Measurements from ENCODE around the gene NACC2. TPM values are rescaled to one million over a fixed set of nuclear protein-coding genes. Genes with fewer than 3 reads are reported as not detected.

The NACC2 gene
- total and polyA plus RNA-seq, 9 of the 15 experiments (the other 6 are each of a cell fraction or from before 2014, with no cell fraction given): 0.70 to 25.1 (median 5.6) TPM

DNA sequence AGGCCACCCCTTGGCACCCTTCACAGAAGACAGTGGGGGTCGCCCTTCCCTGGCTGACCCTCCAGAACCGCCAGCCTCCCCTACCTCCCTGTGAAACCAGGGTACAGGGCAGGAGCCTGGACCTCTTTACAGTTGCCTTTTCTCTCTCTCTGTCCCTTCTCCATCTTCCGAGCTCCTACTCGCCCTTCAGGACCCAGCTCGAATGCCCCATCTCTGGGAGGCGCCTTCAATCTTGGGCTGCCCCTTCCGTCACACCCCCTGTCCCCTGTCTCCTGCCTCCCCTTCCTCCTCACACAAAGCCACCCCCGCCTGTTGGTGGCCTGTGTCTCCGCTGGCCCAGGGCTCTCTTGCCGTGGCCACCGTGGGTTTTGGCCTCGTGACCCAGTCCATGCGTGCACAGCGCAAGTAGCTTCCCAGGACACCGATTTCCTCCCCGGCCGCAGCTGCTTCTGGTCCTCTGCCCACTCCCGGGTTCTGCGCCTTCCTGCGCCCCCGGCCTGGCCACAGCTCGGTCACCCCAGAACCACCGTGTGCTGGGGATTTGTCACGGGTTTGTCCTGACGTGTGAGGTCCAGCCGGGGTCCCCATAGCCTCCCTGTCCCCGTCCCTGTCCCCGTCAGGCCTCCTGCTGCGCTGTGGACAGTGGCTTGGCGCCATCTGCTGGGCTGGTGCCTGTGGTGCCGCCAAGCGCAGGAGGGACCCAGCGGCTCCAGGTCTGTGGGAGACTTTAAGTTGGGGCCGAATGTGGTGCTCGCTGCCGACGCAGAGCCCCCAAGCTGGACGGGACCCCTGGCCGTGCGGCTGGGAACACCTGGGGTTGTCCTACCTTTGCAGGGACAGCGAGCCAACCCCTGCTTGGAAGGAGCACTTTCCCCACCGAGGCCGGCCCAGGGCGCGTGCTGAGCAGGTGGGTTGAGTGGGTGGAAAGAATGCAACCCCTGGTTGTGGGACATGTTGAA lies 27.6 kb upstream of the NACC2 start (continued):
- TF ChIP-seq, protein P1, sequence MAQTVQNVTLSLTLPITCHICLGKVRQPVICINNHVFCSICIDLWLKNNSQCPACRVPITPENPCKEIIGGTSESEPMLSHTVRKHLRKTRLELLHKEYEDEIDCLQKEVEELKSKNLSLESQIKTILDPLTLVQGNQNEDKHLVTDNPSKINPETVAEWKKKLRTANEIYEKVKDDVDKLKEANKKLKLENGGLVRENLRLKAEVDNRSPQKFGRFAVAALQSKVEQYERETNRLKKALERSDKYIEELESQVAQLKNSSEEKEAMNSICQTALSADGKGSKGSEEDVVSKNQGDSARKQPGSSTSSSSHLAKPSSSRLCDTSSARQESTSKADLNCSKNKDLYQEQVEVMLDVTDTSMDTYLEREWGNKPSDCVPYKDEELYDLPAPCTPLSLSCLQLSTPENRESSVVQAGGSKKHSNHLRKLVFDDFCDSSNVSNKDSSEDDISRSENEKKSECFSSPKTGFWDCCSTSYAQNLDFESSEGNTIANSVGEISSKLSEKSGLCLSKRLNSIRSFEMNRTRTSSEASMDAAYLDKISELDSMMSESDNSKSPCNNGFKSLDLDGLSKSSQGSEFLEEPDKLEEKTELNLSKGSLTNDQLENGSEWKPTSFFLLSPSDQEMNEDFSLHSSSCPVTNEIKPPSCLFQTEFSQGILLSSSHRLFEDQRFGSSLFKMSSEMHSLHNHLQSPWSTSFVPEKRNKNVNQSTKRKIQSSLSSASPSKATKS (CRISPR knock-in tag; IDR thresholded peaks at IDR 0.05): no peak
- no peak for TF ChIP-seq ARHGAP35 (IDR thresholded peaks at IDR 0.05; ENCODE audit: partially characterized antibody)
- TF ChIP-seq, protein P2, sequence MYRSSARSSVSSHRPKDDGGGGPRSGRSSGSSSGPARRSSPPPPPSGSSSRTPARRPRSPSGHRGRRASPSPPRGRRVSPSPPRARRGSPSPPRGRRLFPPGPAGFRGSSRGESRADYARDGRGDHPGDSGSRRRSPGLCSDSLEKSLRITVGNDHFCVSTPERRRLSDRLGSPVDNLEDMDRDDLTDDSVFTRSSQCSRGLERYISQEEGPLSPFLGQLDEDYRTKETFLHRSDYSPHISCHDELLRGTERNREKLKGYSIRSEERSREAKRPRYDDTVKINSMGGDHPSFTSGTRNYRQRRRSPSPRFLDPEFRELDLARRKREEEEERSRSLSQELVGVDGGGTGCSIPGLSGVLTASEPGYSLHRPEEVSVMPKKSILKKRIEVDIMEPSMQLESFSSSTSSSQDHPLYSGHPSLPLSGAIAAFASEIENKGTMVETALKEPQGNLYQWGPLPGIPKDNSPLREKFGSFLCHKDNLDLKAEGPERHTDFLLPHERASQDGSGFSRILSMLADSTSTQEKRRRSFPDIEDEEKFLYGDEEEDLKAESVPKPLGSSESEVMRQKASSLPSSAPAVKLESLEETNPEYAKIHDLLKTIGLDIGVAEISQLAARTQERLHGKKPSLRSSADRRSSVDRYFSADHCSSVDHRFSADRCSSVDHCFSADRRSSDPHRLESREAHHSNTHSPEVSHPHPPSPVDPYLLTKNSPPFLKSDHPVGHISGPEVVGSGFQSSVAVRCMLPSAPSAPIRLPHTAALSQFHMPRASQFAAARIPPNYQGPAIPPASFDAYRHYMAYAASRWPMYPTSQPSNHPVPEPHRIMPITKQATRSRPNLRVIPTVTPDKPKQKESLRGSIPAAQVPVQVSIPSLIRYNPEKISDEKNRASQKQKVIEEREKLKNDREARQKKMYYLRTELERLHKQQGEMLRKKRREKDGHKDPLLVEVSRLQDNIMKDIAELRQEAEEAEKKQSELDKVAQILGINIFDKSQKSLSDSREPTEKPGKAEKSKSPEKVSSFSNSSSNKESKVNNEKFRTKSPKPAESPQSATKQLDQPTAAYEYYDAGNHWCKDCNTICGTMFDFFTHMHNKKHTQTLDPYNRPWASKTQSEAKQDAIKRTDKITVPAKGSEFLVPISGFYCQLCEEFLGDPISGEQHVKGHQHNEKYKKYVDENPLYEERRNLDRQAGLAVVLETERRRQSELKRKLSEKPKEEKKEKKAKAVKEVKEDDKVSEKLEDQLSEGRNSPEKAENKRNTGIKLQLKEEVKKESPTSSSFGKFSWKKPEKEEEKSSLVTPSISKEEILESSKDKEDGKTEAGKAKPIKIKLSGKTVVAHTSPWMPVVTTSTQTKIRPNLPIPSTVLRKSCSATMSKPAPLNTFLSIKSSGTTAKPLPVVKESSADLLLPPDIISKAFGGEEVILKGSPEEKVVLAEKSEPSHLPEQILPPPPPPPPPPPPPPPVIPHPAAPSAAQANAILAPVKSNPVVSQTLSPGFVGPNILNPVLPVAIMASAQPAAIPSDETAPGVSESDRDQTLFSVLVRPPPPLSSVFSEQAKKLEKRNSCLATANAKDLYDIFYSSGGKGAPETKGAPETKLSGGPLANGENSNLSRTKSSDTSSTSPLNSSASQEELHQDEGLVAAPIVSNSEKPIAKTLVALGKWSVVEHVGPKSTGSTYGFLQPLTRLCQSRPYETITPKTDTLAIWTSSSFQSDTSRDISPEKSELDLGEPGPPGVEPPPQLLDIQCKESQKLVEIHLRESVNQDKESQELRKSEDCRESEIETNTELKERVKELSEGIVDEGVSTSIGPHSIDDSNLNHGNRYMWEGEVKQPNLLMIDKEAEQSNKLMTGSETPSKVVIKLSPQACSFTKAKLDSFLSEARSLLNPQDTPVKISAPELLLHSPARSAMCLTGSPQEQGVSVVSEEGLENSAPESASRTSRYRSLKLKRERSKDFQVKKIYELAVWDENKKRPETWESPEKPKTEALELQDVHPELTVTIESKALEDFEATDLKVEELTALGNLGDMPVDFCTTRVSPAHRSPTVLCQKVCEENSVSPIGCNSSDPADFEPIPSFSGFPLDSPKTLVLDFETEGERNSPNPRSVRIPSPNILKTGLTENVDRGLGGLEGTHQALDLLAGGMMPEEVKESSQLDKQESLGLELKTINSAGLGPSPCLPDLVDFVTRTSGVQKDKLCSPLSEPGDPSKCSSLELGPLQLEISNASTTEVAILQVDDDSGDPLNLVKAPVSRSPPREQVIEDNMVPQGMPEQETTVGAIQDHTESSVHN (IDR thresholded peaks at IDR 0.05; ENCODE audit: borderline replicate concordance in 1 of 2, low read depth in 1 of 2): no peak
- no peak for TF ChIP-seq EWSR1 (IDR thresholded peaks at IDR 0.05; ENCODE audit: borderline replicate concordance, low read depth, partially characterized antibody)
- TF ChIP-seq NONO (IDR thresholded peaks at IDR 0.05; ENCODE audit: low read depth in 2 of 2, low read length in 1 of 2): peak in 1 of 2 experiments; percentile 57; a peak in 1 of 4 replicates
- TF ChIP-seq, protein P3, sequence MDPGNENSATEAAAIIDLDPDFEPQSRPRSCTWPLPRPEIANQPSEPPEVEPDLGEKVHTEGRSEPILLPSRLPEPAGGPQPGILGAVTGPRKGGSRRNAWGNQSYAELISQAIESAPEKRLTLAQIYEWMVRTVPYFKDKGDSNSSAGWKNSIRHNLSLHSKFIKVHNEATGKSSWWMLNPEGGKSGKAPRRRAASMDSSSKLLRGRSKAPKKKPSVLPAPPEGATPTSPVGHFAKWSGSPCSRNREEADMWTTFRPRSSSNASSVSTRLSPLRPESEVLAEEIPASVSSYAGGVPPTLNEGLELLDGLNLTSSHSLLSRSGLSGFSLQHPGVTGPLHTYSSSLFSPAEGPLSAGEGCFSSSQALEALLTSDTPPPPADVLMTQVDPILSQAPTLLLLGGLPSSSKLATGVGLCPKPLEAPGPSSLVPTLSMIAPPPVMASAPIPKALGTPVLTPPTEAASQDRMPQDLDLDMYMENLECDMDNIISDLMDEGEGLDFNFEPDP (CRISPR knock-in tag; IDR thresholded peaks at IDR 0.05): no peak
- TF ChIP-seq PRMT5 (CRISPR knock-in tag; IDR thresholded peaks at IDR 0.05): no peak
- no peak for TF ChIP-seq NCOA4 (IDR thresholded peaks at IDR 0.05; ENCODE audit: partially characterized antibody)
- TF ChIP-seq ZNF274 (IDR thresholded peaks at IDR 0.05; ENCODE audit: borderline replicate concordance, low read depth, low read length): no peak
- TF ChIP-seq MBD2 (IDR thresholded peaks at IDR 0.05; ENCODE audit: borderline replicate concordance, low read depth): no peak
- TF ChIP-seq TBL1XR1 (IDR thresholded peaks at IDR 0.05; ENCODE audit: low read length in 2 of 2): no peak
- TF ChIP-seq, protein P4, sequence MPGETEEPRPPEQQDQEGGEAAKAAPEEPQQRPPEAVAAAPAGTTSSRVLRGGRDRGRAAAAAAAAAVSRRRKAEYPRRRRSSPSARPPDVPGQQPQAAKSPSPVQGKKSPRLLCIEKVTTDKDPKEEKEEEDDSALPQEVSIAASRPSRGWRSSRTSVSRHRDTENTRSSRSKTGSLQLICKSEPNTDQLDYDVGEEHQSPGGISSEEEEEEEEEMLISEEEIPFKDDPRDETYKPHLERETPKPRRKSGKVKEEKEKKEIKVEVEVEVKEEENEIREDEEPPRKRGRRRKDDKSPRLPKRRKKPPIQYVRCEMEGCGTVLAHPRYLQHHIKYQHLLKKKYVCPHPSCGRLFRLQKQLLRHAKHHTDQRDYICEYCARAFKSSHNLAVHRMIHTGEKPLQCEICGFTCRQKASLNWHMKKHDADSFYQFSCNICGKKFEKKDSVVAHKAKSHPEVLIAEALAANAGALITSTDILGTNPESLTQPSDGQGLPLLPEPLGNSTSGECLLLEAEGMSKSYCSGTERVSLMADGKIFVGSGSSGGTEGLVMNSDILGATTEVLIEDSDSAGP (CRISPR knock-in tag; IDR thresholded peaks at IDR 0.05): no peak

Measured in K562 (cell line).